B cell (primary cell): ENCODE measurements around the gene LHFPL6.

ENCODE experiments used
- CTCF ChIP-seq: fragments of 200-600 bp; IDR thresholded peaks from one replicate; pipeline ENCODE4 v1.8.0; 2022; ENCODE audit warnings: antibody characterized with exemption, mild to moderate bottlenecking
- EZH2 ChIP-seq: IDR thresholded peaks from 2 replicates; pipeline ENCODE4 v1.6.1; 2012; ENCODE audit warnings: borderline replicate concordance, low read depth, mild to moderate bottlenecking, moderate library complexity, low read length; ENCODE audit not compliant: insufficient read depth, poor library complexity, severe bottlenecking

- no peak for TF ChIP-seq EZH2
- TF ChIP-seq CTCF: no peak
Observed at GRCh38 chr13:39533651-39534150, 69.3 kb downstream of the LHFPL6 start.
